ENCODE measurements around the gene SRD5A3.
A peak's percentile ranks its signal among the peaks of the same experiment; 100 is the strongest.
"Not testable (repeated sequence)": the region's sequence is repeated elsewhere in the genome, so short reads cannot be mapped to it uniquely, and the experiment has no call there.

The SRD5A3 gene

DNA sequence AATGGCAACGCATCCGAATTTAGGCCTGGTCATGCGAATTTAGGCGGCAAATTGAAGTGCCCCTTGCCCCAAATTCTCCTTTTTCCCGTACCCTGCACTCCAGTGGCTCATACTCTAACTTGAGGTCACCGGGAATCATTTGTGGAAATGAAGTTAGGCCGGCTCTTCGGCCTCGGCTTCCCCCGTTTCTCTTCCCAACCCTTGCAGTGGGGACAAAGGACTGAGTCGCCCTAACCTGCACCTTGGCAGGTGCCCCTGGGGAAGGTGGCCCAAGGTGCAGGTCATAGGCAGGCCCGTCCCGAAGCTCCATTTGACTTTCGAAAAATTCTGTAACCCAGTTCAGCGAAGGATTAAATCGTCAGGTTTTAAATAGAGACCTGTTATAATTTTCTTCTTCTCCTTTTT, 811 bp downstream of the SRD5A3 start:
- Histone ChIP-seq H3K9me3 (replicated peaks in 1 of 2; ENCODE audit: control insufficient read depth in 2 of 2, insufficient read depth in 1 of 2, low read depth in 1 of 2, low read length in 2 of 2) (peaks cover 0 to under 1% of the 10 kb centered on the region in 2 donors), H3K4me2 (ENCODE audit: insufficient read depth, low read length, poor library complexity, severe bottlenecking) (peak overlapping the region; percentile 91), H4K91ac (ENCODE audit: low read depth, low read length, poor library complexity) (no peak overlapping the region), H4K8ac (ENCODE audit: low read depth, low read length) (no peak overlapping the region), H3K27me3 (ENCODE audit: control insufficient read depth in 3 of 3, insufficient read depth in 3 of 3, low read depth in 1 of 3, low read length in 3 of 3) (peaks cover 0 to 3% (median 0%) of the 10 kb centered on the region in 3 experiments), H3K4me3 (ENCODE audit: low read length in 2 of 2) (peak overlapping the region; percentile 69 to 90), H3K14ac (ENCODE audit: low read length) (peak overlapping the region; percentile 84), H3K18ac (ENCODE audit: low read length) (peak overlapping the region; percentile 94), H2AFZ (ENCODE audit: low read length) (peak overlapping the region; percentile 99), H3K23ac (ENCODE audit: low read depth, low read length, poor library complexity) (peak overlapping the region; percentile 98), H3K36me3 (replicated peaks in 1 of 2; ENCODE audit: control insufficient read depth in 2 of 2, insufficient read depth in 2 of 2, low read length in 2 of 2) (peaks cover 0 to 9% of the 10 kb centered on the region in 2 donors), H3K4ac (ENCODE audit: low read length) (no peak overlapping the region), H2BK12ac (ENCODE audit: low read length) (no peak overlapping the region), H2BK5ac (ENCODE audit: low read length) (peak overlapping the region; percentile 94), H3K4me1 (ENCODE audit: control insufficient read depth in 2 of 2, insufficient read depth in 1 of 2, low read depth in 1 of 2, low read length in 2 of 2) (peaks cover 3 to 4% of the 10 kb centered on the region in 2 donors), H2AK5ac (ENCODE audit: low read depth, low read length) (peak overlapping the region; percentile 89), H3K79me1 (ENCODE audit: low read depth, low read length) (no peaks in the 10 kb centered on the region), H3K27ac (replicated peaks; ENCODE audit: low read length) (no peak overlapping the region), H2BK120ac (ENCODE audit: low read depth, low read length) (no peak overlapping the region), H3K9ac (ENCODE audit: low read depth, low read length, poor library complexity) (peak overlapping the region; percentile 63), H2BK15ac (ENCODE audit: low read length) (peak overlapping the region; percentile 58)
- no CpG with 5 or more reads among the region's 16 CpGs for WGBS, 2 donors (ENCODE audit: extremely low coverage in 2 of 2, insufficient read length in 2 of 2, insufficient replicate concordance in 1 of 2)
- no peak for DNase-seq (ENCODE audit: low spot score)

DNA sequence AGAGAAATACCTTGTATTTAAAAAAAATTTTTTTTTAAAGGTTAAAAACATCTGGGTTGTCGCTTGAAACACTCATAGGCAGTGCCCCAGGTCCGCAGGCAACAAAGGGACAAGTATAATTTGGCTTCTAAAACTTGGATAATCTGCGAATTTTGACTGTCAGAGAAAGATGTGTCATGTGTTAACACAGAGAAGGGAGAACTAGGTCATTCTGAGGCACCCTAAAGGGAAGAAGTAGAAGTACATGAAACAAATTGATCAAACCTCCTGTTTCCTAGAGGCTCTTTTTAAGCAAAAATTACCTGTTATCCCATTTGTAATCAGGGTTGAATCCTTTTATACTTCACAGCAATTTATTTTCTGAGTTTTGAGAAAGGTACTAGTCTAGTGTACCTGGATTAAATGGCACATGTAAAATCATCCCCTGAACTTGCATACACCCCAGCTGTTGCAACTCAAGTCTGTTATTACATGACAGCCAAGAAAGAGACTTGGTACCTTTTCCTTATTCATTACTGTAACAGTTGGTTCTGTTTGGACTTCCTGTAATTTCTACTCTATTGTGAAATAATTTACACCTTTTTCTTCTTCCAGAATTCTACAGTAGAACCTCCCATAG, 1.7 kb downstream of the SRD5A3 start:
- Histone ChIP-seq H3K27ac (replicated peaks; ENCODE audit: low read length) (no peak overlapping the region), H2BK12ac (ENCODE audit: low read length) (no peak overlapping the region), H4K91ac (ENCODE audit: low read depth, low read length, poor library complexity) (no peak overlapping the region), H2AK5ac (ENCODE audit: low read depth, low read length) (no peak overlapping the region), H2BK15ac (ENCODE audit: low read length) (no peak overlapping the region), H3K4me1 (ENCODE audit: control insufficient read depth in 2 of 2, insufficient read depth in 1 of 2, low read depth in 1 of 2, low read length in 2 of 2) (peaks cover 3 to 4% of the 10 kb centered on the region in 2 donors), H2BK120ac (ENCODE audit: low read depth, low read length) (no peak overlapping the region), H4K8ac (ENCODE audit: low read depth, low read length) (no peak overlapping the region), H3K9me3 (replicated peaks in 1 of 2; ENCODE audit: control insufficient read depth in 2 of 2, insufficient read depth in 1 of 2, low read depth in 1 of 2, low read length in 2 of 2) (peaks cover 0 to 7% of the 10 kb centered on the region in 2 donors), H3K4ac (ENCODE audit: low read length) (no peak overlapping the region), H2BK5ac (ENCODE audit: low read length) (no peak overlapping the region), H3K27me3 (ENCODE audit: control insufficient read depth in 3 of 3, insufficient read depth in 3 of 3, low read depth in 1 of 3, low read length in 3 of 3) (peaks cover 0 to 3% (median 0%) of the 10 kb centered on the region in 3 experiments), H3K14ac (ENCODE audit: low read length) (no peak overlapping the region), H3K36me3 (replicated peaks in 1 of 2; ENCODE audit: control insufficient read depth in 2 of 2, insufficient read depth in 2 of 2, low read length in 2 of 2) (peaks cover 0 to 18% of the 10 kb centered on the region in 2 donors), H3K4me3 (ENCODE audit: low read length in 2 of 2) (peak overlapping the region in 1 of 2 donors; percentile 69), H3K9ac (ENCODE audit: low read depth, low read length, poor library complexity) (no peak overlapping the region), H3K23ac (ENCODE audit: low read depth, low read length, poor library complexity) (no peak overlapping the region), H3K79me1 (ENCODE audit: low read depth, low read length) (no peaks in the 10 kb centered on the region), H2AFZ (ENCODE audit: low read length) (no peak overlapping the region), H3K18ac (ENCODE audit: low read length) (no peak overlapping the region), H3K4me2 (ENCODE audit: insufficient read depth, low read length, poor library complexity, severe bottlenecking) (no peak overlapping the region)
- no CpG with 5 or more reads among the region's 3 CpGs for WGBS, 2 donors (ENCODE audit: extremely low coverage in 2 of 2, insufficient read length in 2 of 2, insufficient replicate concordance in 1 of 2)
- no peak for DNase-seq (ENCODE audit: low spot score)

DNA sequence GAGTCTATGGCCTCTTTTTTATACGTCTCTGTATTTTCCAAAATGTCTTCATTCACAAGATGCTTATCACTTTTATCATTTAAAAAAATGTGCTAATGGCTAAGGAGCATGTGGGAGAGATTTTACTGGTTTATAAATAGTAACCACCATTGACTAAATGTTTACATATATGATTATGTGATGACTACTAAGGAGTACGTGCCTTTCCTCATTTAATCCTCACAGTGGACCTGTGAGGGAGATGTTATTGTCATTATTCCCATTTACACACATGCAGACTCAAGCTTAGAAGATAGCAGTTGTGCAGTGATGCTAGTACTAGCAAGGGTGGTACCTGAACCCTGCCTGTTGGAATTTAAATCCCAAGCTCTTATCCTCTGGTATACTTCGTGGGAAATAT, 2.4 kb downstream of the SRD5A3 start:
- no peak overlapping the region for H3K27ac ChIP-seq (replicated peaks; ENCODE audit: low read length)
- peaks cover 0 to 3% (median 0%) of the 10 kb centered on the region in 3 experiments for H3K27me3 ChIP-seq (ENCODE audit: control insufficient read depth in 3 of 3, insufficient read depth in 3 of 3, low read depth in 1 of 3, low read length in 3 of 3)
- no CpG with 5 or more reads among the region's 3 CpGs for WGBS, 2 donors (ENCODE audit: extremely low coverage in 2 of 2, insufficient read length in 2 of 2, insufficient replicate concordance in 1 of 2)
- H3K4me3 ChIP-seq (ENCODE audit: low read length in 2 of 2): no peak overlapping the region
- H4K91ac ChIP-seq (ENCODE audit: low read depth, low read length, poor library complexity): no peak overlapping the region
- DNase-seq (ENCODE audit: low spot score): no peak
- no peak overlapping the region for H3K14ac ChIP-seq (ENCODE audit: low read length)
- H3K4me2 ChIP-seq (ENCODE audit: insufficient read depth, low read length, poor library complexity, severe bottlenecking): no peak overlapping the region
- H3K23ac ChIP-seq (ENCODE audit: low read depth, low read length, poor library complexity): no peak overlapping the region
- H3K18ac ChIP-seq (ENCODE audit: low read length): no peak overlapping the region
- no peak overlapping the region for H2BK15ac ChIP-seq (ENCODE audit: low read length)
- H2BK120ac ChIP-seq (ENCODE audit: low read depth, low read length): no peak overlapping the region
- H2AK5ac ChIP-seq (ENCODE audit: low read depth, low read length): no peak overlapping the region
- H3K79me1 ChIP-seq (ENCODE audit: low read depth, low read length): no peaks in the 10 kb centered on the region
- peaks cover 3 to 4% of the 10 kb centered on the region in 2 donors for H3K4me1 ChIP-seq (ENCODE audit: control insufficient read depth in 2 of 2, insufficient read depth in 1 of 2, low read depth in 1 of 2, low read length in 2 of 2)
- H4K8ac ChIP-seq (ENCODE audit: low read depth, low read length): no peak overlapping the region
- H2BK5ac ChIP-seq (ENCODE audit: low read length): no peak overlapping the region
- H3K36me3 ChIP-seq (replicated peaks in 1 of 2; ENCODE audit: control insufficient read depth in 2 of 2, insufficient read depth in 2 of 2, low read length in 2 of 2): peaks cover 0 to 22% of the 10 kb centered on the region in 2 donors
- no peak overlapping the region for H3K9ac ChIP-seq (ENCODE audit: low read depth, low read length, poor library complexity)
- H2BK12ac ChIP-seq (ENCODE audit: low read length): no peak overlapping the region
- H3K4ac ChIP-seq (ENCODE audit: low read length): no peak overlapping the region
- peaks cover 0 to 7% of the 10 kb centered on the region in 2 donors for H3K9me3 ChIP-seq (replicated peaks in 1 of 2; ENCODE audit: control insufficient read depth in 2 of 2, insufficient read depth in 1 of 2, low read depth in 1 of 2, low read length in 2 of 2)
- no peak overlapping the region for H2AFZ ChIP-seq (ENCODE audit: low read length)

DNA sequence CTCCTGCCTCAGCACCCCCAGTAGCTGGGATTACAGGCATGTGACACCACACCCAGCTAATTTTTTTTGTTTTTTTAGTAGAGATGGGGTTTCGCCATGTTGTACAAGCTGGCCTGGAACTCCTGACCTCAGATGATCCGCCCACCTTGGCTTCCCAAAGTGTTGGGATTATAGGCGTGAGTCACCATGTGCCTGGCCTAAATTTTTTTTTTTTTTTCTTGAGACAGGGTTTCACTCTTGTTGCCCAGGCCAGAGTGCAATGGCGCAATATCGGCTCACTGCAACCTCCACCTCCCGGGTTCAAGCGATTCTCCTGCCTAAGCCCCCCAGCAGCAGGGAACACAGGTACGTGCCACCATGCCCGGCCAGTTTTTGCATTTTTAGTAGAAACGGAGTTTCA, 4.8 kb downstream of the SRD5A3 start:
- not testable (repeated sequence) for H3K18ac ChIP-seq (ENCODE audit: low read length); H2BK12ac ChIP-seq (ENCODE audit: low read length); H4K91ac ChIP-seq (ENCODE audit: low read depth, low read length, poor library complexity); H3K4me1 ChIP-seq (ENCODE audit: control insufficient read depth in 2 of 2, insufficient read depth in 1 of 2, low read depth in 1 of 2, low read length in 2 of 2); H2AFZ ChIP-seq (ENCODE audit: low read length); H3K23ac ChIP-seq (ENCODE audit: low read depth, low read length, poor library complexity); H2BK15ac ChIP-seq (ENCODE audit: low read length); H2AK5ac ChIP-seq (ENCODE audit: low read depth, low read length); H3K4me2 ChIP-seq (ENCODE audit: insufficient read depth, low read length, poor library complexity, severe bottlenecking); H2BK5ac ChIP-seq (ENCODE audit: low read length); H3K9ac ChIP-seq (ENCODE audit: low read depth, low read length, poor library complexity); H3K14ac ChIP-seq (ENCODE audit: low read length); H2BK120ac ChIP-seq (ENCODE audit: low read depth, low read length); H4K8ac ChIP-seq (ENCODE audit: low read depth, low read length); H3K27ac ChIP-seq (replicated peaks; ENCODE audit: low read length); DNase-seq (ENCODE audit: low spot score); H3K4ac ChIP-seq (ENCODE audit: low read length); H3K27me3 ChIP-seq (ENCODE audit: control insufficient read depth in 3 of 3, insufficient read depth in 3 of 3, low read depth in 1 of 3, low read length in 3 of 3); H3K79me1 ChIP-seq (ENCODE audit: low read depth, low read length); H3K4me3 ChIP-seq (ENCODE audit: low read length in 2 of 2)
- H3K9me3 ChIP-seq (replicated peaks in 1 of 2; ENCODE audit: control insufficient read depth in 2 of 2, insufficient read depth in 1 of 2, low read depth in 1 of 2, low read length in 2 of 2): peaks cover 0 to 11% of the 10 kb centered on the region in 2 donors
- H3K36me3 ChIP-seq (replicated peaks in 1 of 2; ENCODE audit: control insufficient read depth in 2 of 2, insufficient read depth in 2 of 2, low read length in 2 of 2): peaks cover 0 to 35% of the 10 kb centered on the region in 2 donors
- WGBS, 2 donors (ENCODE audit: extremely low coverage in 2 of 2, insufficient read length in 2 of 2, insufficient replicate concordance in 1 of 2): no CpG with 5 or more reads among the region's 10 CpGs

Measured in neuronal stem cell (in vitro differentiated cells).